Endothelial cell (in vitro differentiated cells): ENCODE measurements around the gene KCNH5. TPM values are rescaled to one million over a fixed set of nuclear protein-coding genes. Genes with fewer than 3 reads are reported as not detected.

Experiments used
- DNase-seq: peaks from one replicate; pipeline ENCODE4 v3.0.0; 2021; ENCODE audit warnings: low spot score
- H3K27ac Mint-ChIP-seq: one replicate; pipeline ENCODE4 v1.8.0; 2021; ENCODE audit warnings: mixed read lengths, inconsistent platforms; ENCODE audit not compliant: unreplicated experiment
- H3K27me3 Mint-ChIP-seq: one replicate; pipeline ENCODE4 v1.8.0; 2021; ENCODE audit warnings: mild to moderate bottlenecking, moderate library complexity, mixed read lengths, inconsistent platforms; ENCODE audit not compliant: unreplicated experiment
- H3K36me3 Mint-ChIP-seq: one replicate; pipeline ENCODE4 v1.8.0; 2021; ENCODE audit warnings: mild to moderate bottlenecking, low read depth, mixed read lengths, inconsistent platforms; ENCODE audit not compliant: unreplicated experiment
- H3K4me1 Mint-ChIP-seq: one replicate; pipeline ENCODE4 v1.8.0; 2021; ENCODE audit warnings: mild to moderate bottlenecking, mixed read lengths, inconsistent platforms; ENCODE audit not compliant: unreplicated experiment
- H3K4me3 Mint-ChIP-seq: one replicate; pipeline ENCODE4 v1.8.0; 2021; ENCODE audit warnings: mild to moderate bottlenecking, mixed read lengths, inconsistent platforms; ENCODE audit not compliant: unreplicated experiment
- H3K9me3 Mint-ChIP-seq: one replicate; pipeline ENCODE4 v1.8.0; 2021; ENCODE audit warnings: mixed read lengths, inconsistent platforms; ENCODE audit not compliant: unreplicated experiment
- CTCF ChIP-seq: fragments of 200-600 bp; sonication (generic); IDR thresholded peaks from one replicate; pipeline ENCODE4 v1.5.0; 2021; ENCODE audit warnings: antibody characterized with exemption; ENCODE audit not compliant: unreplicated experiment
- total RNA-seq: library from RNA; stranded (reverse); fragmentation: NEBNext Ultra II Directional; extraction: Animal tissue kit (Norgen Biotek cat#: 25700); gene quantifications from one replicate; pipeline ENCODE4 v1.2.1, GENCODE V29; 2021; ENCODE audit not compliant: unreplicated experiment

Gene KCNH5
- total RNA-seq, 1 donor from 2014 or later = 0.13 TPM

- no peaks in the 10 kb centered on the region for H3K36me3 Mint-ChIP-seq
- no peak overlapping the region for H3K27ac Mint-ChIP-seq
- no peak for TF ChIP-seq CTCF
- no peak for DNase-seq
- peaks cover 8% of the 10 kb centered on the region for H3K4me1 Mint-ChIP-seq
- H3K4me3 Mint-ChIP-seq = no peak overlapping the region
- no peaks in the 10 kb centered on the region for H3K9me3 Mint-ChIP-seq
- peaks cover 2% of the 10 kb centered on the region for H3K27me3 Mint-ChIP-seq
These were observed 347.8 kb downstream of the KCNH5 start for GRCh38 chr14:62697461-62697860.

GRCh38 chr14:62696929-62697328 is 348.3 kb downstream of the KCNH5 start:
- no peaks in the 10 kb centered on the region for H3K9me3 Mint-ChIP-seq
- peaks cover 2% of the 10 kb centered on the region for H3K27me3 Mint-ChIP-seq
- H3K36me3 Mint-ChIP-seq = no peaks in the 10 kb centered on the region
- H3K4me1 Mint-ChIP-seq = peaks cover 10% of the 10 kb centered on the region
- H3K4me3 Mint-ChIP-seq = no peak overlapping the region
- no peak overlapping the region for H3K27ac Mint-ChIP-seq
- no peak for DNase-seq
- TF ChIP-seq CTCF = no peak

- Mint-ChIP-seq H3K4me1 (peaks cover 10% of the 10 kb centered on the region), H3K27me3 (peaks cover 2% of the 10 kb centered on the region), H3K36me3 (no peaks in the 10 kb centered on the region), H3K27ac (no peak overlapping the region), H3K9me3 (no peaks in the 10 kb centered on the region), H3K4me3 (no peak overlapping the region)
- TF ChIP-seq CTCF = no peak
- DNase-seq = no peak
These were observed 348.8 kb downstream of the KCNH5 start for GRCh38 chr14:62696331-62696924.

- Mint-ChIP-seq H3K9me3 (no peaks in the 10 kb centered on the region), H3K4me3 (no peak overlapping the region), H3K27me3 (no peaks in the 10 kb centered on the region), H3K36me3 (no peaks in the 10 kb centered on the region), H3K4me1 (peaks cover 10% of the 10 kb centered on the region), H3K27ac (no peak overlapping the region)
- TF ChIP-seq CTCF = no peak
- DNase-seq = no peak
These were observed 351.2 kb downstream of the KCNH5 start for GRCh38 chr14:62694075-62694474.

GRCh38 chr14:62692490-62693106 is 352.7 kb downstream of the KCNH5 start:
- no peak for TF ChIP-seq CTCF
- no peaks in the 10 kb centered on the region for H3K36me3 Mint-ChIP-seq
- no peak overlapping the region for H3K27ac Mint-ChIP-seq
- no peak overlapping the region for H3K4me3 Mint-ChIP-seq
- no peaks in the 10 kb centered on the region for H3K9me3 Mint-ChIP-seq
- no peaks in the 10 kb centered on the region for H3K27me3 Mint-ChIP-seq
- DNase-seq = no peak
- H3K4me1 Mint-ChIP-seq = peaks cover 10% of the 10 kb centered on the region
